Left forelimb (tissue), 1 donor: Measurements from ENCODE around the gene FOXD4L5.
"Not testable (repeated sequence)": the region's sequence is repeated elsewhere in the genome, so short reads cannot be mapped to it uniquely, and the experiment has no call there.

ENCODE experiments used
- DNase-seq: peaks from one replicate; pipeline ENCODE4 v3.0.0-alpha.2; 2018; ENCODE audit warnings: low spot score

The FOXD4L5 gene

DNA sequence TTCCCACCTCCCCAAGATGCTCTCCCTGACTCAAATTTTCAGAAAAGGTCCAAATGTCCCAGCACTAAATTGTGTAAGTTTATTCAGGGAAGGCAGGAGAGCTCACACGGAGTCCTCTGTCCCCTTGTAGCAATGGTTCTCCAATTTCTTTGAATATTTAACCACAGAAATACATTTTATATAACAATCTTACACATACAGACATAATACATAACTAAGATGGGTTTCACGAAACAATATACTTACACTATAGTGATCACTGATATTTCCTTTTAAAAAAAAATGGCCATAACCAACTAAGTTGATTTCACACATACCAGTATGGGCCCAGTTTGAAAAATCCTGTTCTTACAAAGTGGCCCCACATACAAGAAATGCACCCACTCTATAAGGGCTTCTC, at the start of gene FOXD4L5:
TSS of gene FOXD4L5 (minus strand) at position 101 of the 400 bp plus-strand sequence. CDS start 832 bp downstream, outside the sequence.
- not testable (repeated sequence) for DNase-seq

DNA sequence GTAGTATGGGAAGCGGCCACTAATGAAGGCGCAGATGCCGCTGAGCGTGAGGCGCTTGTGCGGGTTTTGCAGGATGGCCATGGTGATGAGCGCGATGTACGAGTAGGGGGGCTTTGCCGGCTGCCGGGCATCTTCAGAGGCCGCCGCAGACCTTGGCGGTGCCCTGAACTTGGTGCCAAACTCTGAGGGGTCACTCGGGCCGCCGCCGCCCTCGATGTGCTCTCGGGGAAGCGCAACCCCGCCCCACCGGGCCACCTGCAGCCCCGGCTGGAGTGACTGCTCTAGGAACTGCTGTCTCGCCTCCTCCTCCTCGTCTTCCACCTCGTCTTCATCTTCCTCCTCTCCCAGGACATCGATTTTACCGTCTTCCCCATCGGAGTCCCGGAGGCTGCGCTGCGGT, 1.1 kb downstream of the FOXD4L5 start:
- DNase-seq: not testable (repeated sequence)

DNA sequence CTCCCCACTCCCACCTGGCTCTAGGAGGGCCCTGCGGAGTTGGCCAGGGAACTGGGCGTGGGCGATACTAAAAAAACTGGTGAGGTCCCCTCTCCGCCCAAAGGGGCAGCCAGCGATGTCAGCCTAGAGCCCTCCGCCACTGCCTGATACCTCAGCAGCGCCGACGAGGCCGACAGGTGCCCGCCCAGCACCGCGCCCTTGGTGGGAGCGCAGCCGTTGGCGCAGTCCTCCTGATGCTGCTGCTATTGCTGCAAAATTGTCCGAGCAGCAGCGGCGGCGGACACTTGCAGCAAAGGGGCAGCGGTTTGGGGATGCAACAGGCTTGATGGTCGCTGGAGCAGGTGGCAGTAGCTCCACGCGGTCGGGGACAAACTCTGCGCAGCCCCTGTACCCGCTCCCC, 2.0 kb downstream of the FOXD4L5 start:
- DNase-seq: not testable (repeated sequence)
